ENCODE results near the gene PCDHGA2.

GRCh38 chr5:141343242-141343952 is 4.8 kb downstream of the PCDHGA2 start, which contains the start of gene PCDHGA3:
- TF ChIP-seq POLR2A (IDR thresholded peaks at IDR 0.05; ENCODE audit: extremely low read depth, insufficient read length): no peak
- TF ChIP-seq, protein P1, sequence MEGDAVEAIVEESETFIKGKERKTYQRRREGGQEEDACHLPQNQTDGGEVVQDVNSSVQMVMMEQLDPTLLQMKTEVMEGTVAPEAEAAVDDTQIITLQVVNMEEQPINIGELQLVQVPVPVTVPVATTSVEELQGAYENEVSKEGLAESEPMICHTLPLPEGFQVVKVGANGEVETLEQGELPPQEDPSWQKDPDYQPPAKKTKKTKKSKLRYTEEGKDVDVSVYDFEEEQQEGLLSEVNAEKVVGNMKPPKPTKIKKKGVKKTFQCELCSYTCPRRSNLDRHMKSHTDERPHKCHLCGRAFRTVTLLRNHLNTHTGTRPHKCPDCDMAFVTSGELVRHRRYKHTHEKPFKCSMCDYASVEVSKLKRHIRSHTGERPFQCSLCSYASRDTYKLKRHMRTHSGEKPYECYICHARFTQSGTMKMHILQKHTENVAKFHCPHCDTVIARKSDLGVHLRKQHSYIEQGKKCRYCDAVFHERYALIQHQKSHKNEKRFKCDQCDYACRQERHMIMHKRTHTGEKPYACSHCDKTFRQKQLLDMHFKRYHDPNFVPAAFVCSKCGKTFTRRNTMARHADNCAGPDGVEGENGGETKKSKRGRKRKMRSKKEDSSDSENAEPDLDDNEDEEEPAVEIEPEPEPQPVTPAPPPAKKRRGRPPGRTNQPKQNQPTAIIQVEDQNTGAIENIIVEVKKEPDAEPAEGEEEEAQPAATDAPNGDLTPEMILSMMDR (IDR thresholded peaks at IDR 0.05; ENCODE audit: low read depth, low read length): peak; percentile 47
